ENCODE measurements around the gene ZNF444. TPM values are rescaled to one million over a fixed set of nuclear protein-coding genes. Genes with fewer than 3 reads are reported as not detected.

ZNF444 gene
- total and polyA plus RNA-seq, 4 donors: 6.1 to 30.4 (median 21.0) TPM

DNA sequence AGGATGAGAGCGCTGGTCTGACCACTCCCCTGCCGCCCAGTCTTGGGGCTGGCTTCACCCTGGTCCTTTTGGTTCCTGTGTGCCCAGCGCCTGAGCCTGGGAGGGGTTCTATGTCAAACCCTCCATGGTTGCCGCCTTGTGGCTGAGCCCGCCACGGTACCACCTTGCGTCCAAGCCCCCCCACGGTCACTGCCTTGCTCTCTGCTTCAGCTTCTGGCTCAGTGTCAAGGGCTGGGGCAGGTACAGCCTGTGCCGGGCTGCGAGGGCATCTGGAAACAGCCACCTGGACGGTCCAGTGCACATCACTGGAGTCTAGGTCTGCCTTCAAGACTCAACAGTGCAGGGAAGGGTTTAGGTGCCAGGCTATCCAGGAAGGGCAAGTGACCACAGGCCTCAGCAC lies 20.4 kb downstream of the ZNF444 start:
- TF ChIP-seq RAD21 (IDR thresholded peaks at IDR 0.05) (no peak), GABPA (IDR thresholded peaks at IDR 0.05 in 1 of 2, conservative IDR thresholded peaks at IDR 0.05 in 1 of 2) (no peak), SP1 (IDR thresholded peaks at IDR 0.05) (no peak), FOXA2 (IDR thresholded peaks at IDR 0.05) (no peak), TAF1 (conservative IDR thresholded peaks at IDR 0.05) (no peak), HNF4G (IDR thresholded peaks at IDR 0.05) (no peak), JUND (IDR thresholded peaks at IDR 0.05) (no peak), FOXA1 (IDR thresholded peaks at IDR 0.05) (no peak), YY1 (IDR thresholded peaks at IDR 0.05) (no peak), NR2F2 (IDR thresholded peaks at IDR 0.05) (no peak), EGR1 (IDR thresholded peaks at IDR 0.05; ENCODE audit: low read depth in 2 of 2) (no peak), HNF4A (conservative IDR thresholded peaks at IDR 0.05) (no peak), RXRA (IDR thresholded peaks at IDR 0.05) (no peak)
- TF ChIP-seq, protein P1, sequence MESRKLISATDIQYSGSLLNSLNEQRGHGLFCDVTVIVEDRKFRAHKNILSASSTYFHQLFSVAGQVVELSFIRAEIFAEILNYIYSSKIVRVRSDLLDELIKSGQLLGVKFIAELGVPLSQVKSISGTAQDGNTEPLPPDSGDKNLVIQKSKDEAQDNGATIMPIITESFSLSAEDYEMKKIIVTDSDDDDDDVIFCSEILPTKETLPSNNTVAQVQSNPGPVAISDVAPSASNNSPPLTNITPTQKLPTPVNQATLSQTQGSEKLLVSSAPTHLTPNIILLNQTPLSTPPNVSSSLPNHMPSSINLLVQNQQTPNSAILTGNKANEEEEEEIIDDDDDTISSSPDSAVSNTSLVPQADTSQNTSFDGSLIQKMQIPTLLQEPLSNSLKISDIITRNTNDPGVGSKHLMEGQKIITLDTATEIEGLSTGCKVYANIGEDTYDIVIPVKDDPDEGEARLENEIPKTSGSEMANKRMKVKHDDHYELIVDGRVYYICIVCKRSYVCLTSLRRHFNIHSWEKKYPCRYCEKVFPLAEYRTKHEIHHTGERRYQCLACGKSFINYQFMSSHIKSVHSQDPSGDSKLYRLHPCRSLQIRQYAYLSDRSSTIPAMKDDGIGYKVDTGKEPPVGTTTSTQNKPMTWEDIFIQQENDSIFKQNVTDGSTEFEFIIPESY (IDR thresholded peaks at IDR 0.05): no peak
- TF ChIP-seq, protein P2, sequence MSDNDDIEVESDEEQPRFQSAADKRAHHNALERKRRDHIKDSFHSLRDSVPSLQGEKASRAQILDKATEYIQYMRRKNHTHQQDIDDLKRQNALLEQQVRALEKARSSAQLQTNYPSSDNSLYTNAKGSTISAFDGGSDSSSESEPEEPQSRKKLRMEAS (IDR thresholded peaks at IDR 0.05): no peak
- TF ChIP-seq, protein P3, sequence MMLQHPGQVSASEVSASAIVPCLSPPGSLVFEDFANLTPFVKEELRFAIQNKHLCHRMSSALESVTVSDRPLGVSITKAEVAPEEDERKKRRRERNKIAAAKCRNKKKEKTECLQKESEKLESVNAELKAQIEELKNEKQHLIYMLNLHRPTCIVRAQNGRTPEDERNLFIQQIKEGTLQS (IDR thresholded peaks at IDR 0.05): no peak
- TF ChIP-seq, protein P4, sequence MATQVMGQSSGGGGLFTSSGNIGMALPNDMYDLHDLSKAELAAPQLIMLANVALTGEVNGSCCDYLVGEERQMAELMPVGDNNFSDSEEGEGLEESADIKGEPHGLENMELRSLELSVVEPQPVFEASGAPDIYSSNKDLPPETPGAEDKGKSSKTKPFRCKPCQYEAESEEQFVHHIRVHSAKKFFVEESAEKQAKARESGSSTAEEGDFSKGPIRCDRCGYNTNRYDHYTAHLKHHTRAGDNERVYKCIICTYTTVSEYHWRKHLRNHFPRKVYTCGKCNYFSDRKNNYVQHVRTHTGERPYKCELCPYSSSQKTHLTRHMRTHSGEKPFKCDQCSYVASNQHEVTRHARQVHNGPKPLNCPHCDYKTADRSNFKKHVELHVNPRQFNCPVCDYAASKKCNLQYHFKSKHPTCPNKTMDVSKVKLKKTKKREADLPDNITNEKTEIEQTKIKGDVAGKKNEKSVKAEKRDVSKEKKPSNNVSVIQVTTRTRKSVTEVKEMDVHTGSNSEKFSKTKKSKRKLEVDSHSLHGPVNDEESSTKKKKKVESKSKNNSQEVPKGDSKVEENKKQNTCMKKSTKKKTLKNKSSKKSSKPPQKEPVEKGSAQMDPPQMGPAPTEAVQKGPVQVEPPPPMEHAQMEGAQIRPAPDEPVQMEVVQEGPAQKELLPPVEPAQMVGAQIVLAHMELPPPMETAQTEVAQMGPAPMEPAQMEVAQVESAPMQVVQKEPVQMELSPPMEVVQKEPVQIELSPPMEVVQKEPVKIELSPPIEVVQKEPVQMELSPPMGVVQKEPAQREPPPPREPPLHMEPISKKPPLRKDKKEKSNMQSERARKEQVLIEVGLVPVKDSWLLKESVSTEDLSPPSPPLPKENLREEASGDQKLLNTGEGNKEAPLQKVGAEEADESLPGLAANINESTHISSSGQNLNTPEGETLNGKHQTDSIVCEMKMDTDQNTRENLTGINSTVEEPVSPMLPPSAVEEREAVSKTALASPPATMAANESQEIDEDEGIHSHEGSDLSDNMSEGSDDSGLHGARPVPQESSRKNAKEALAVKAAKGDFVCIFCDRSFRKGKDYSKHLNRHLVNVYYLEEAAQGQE (IDR thresholded peaks at IDR 0.05): no peak
- TF ChIP-seq, protein P5, sequence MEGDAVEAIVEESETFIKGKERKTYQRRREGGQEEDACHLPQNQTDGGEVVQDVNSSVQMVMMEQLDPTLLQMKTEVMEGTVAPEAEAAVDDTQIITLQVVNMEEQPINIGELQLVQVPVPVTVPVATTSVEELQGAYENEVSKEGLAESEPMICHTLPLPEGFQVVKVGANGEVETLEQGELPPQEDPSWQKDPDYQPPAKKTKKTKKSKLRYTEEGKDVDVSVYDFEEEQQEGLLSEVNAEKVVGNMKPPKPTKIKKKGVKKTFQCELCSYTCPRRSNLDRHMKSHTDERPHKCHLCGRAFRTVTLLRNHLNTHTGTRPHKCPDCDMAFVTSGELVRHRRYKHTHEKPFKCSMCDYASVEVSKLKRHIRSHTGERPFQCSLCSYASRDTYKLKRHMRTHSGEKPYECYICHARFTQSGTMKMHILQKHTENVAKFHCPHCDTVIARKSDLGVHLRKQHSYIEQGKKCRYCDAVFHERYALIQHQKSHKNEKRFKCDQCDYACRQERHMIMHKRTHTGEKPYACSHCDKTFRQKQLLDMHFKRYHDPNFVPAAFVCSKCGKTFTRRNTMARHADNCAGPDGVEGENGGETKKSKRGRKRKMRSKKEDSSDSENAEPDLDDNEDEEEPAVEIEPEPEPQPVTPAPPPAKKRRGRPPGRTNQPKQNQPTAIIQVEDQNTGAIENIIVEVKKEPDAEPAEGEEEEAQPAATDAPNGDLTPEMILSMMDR (IDR thresholded peaks at IDR 0.05; ENCODE audit: low read depth, low read length, missing input control): no peak
- H3K27ac ChIP-seq (ENCODE audit: low read depth in 1 of 2, low read length in 2 of 2): no peak overlapping the region
- H3K27me3 ChIP-seq (ENCODE audit: control insufficient read depth in 4 of 4, insufficient read depth in 4 of 4, low read length in 3 of 4): no peaks in the 10 kb centered on the region
- no peaks in the 10 kb centered on the region for H3K9me3 ChIP-seq (ENCODE audit: control insufficient read depth in 4 of 4, low read length in 3 of 4)
- no peaks in the 10 kb centered on the region for H3K4me1 ChIP-seq (ENCODE audit: control insufficient read depth in 4 of 4, insufficient read depth in 4 of 4, low read length in 3 of 4)
- H3K4me3 ChIP-seq (ENCODE audit: low read depth in 1 of 3, low read length in 3 of 3): no peak overlapping the region
- no peak for DNase-seq (ENCODE audit: low spot score)
- 92% methylated on average over 11 of the region's 11 CpGs for WGBS
- H3K36me3 ChIP-seq (ENCODE audit: control insufficient read depth in 4 of 4, insufficient read depth in 3 of 4, low read depth in 1 of 4, low read length in 3 of 4): peaks cover 4 to 28% (median 15%) of the 10 kb centered on the region in 4 donors
- H3K9ac ChIP-seq (ENCODE audit: low read depth in 1 of 2, low read length in 2 of 2): no peak overlapping the region
